ENCODE measurements around the gene CDK17. TPM values are rescaled to one million over a fixed set of nuclear protein-coding genes. Genes with fewer than 3 reads are reported as not detected.

The CDK17 gene
- total RNA-seq, 1 donor: 73.8 TPM

GRCh38 chr12:96260231-96260630, 140.0 kb downstream of the CDK17 start:
- no peak for TF ChIP-seq CTCF (IDR thresholded peaks at IDR 0.05; ENCODE audit: insufficient read depth, low read depth, low read length)
- no peak overlapping the region for H3K4me3 ChIP-seq (ENCODE audit: low read depth, low read length)
- no peak for DNase-seq (ENCODE audit: low read depth)

GRCh38 chr12:96258104-96258961, 141.9 kb downstream of the CDK17 start:
- H3K4me3 ChIP-seq (ENCODE audit: low read depth, low read length): no peak overlapping the region
- no peak for TF ChIP-seq CTCF (IDR thresholded peaks at IDR 0.05; ENCODE audit: insufficient read depth, low read depth, low read length)
- DNase-seq (ENCODE audit: low read depth): peak; percentile 74

- no peak overlapping the region for H3K4me3 ChIP-seq (ENCODE audit: low read depth, low read length)
- no peak for DNase-seq (ENCODE audit: low read depth)
- no peak for TF ChIP-seq CTCF (IDR thresholded peaks at IDR 0.05; ENCODE audit: insufficient read depth, low read depth, low read length)
Observed at GRCh38 chr12:96257550-96258103, 142.6 kb downstream of the CDK17 start.

GRCh38 chr12:96256672-96257361, 143.4 kb downstream of the CDK17 start:
- H3K4me3 ChIP-seq (ENCODE audit: low read depth, low read length): no peak overlapping the region
- TF ChIP-seq CTCF (IDR thresholded peaks at IDR 0.05; ENCODE audit: insufficient read depth, low read depth, low read length): no peak
- no peak for DNase-seq (ENCODE audit: low read depth)

- DNase-seq (ENCODE audit: low read depth): peak; percentile 84
- no peak overlapping the region for H3K4me3 ChIP-seq (ENCODE audit: low read depth, low read length)
- peak; percentile 2 for TF ChIP-seq CTCF (IDR thresholded peaks at IDR 0.05; ENCODE audit: insufficient read depth, low read depth, low read length)
Observed at GRCh38 chr12:96255077-96255476, 145.2 kb downstream of the CDK17 start.

- DNase-seq (ENCODE audit: low read depth): no peak
- no peak overlapping the region for H3K4me3 ChIP-seq (ENCODE audit: low read depth, low read length)
- TF ChIP-seq CTCF (IDR thresholded peaks at IDR 0.05; ENCODE audit: insufficient read depth, low read depth, low read length): no peak
Observed at GRCh38 chr12:96250119-96250685, 150.0 kb downstream of the CDK17 start.

Measured in fibroblast of villous mesenchyme (primary cell).